ENCODE data around the gene PRR30. TPM values are rescaled to one million over a fixed set of nuclear protein-coding genes. Genes with fewer than 3 reads are reported as not detected.

PRR30 gene
- total RNA-seq, 1 donor from 2014 or later: not detected

Other genes with a start within 250 kb of the PRR30 start
- gene MAPRE3, start 168.8 kb downstream of the PRR30 start, total RNA-seq: 3.1 and 3.7 TPM in 2 replicates
- 97.5 and 98.1 TPM in 2 replicates for gene TMEM214, start 106.4 kb downstream of the PRR30 start, total RNA-seq
- 12.3 and 13.8 TPM in 2 replicates for gene AGBL5, start 87.7 kb downstream of the PRR30 start, total RNA-seq
- gene OST4, start 67.8 kb downstream of the PRR30 start, total RNA-seq: 322 and 332 TPM in 2 replicates
- 1.1 and 1.5 TPM in 2 replicates for gene EMILIN1, start 60.8 kb downstream of the PRR30 start, total RNA-seq
- gene KHK, start 52.6 kb downstream of the PRR30 start, total RNA-seq: 12.2 and 12.4 TPM in 2 replicates
- 12.9 and 18.0 TPM in 2 replicates for gene CGREF1, start 20.3 kb downstream of the PRR30 start, total RNA-seq
- 0.34 and 0.96 TPM in 2 replicates for gene ABHD1, start 15.6 kb downstream of the PRR30 start, total RNA-seq
- gene PREB, start 4.8 kb downstream of the PRR30 start, total RNA-seq: 95.9 and 97.1 TPM in 2 replicates
- gene TCF23, start 9.6 kb upstream of the PRR30 start, total RNA-seq: not detected in 2 replicates
- 107 and 111 TPM in 2 replicates for gene ATRAID, start 72.6 kb upstream of the PRR30 start, total RNA-seq
- gene SLC5A6, start 72.9 kb upstream of the PRR30 start, total RNA-seq: 89.2 and 105 TPM in 2 replicates
- gene CAD, start 78.0 kb upstream of the PRR30 start, total RNA-seq: 135 and 138 TPM in 2 replicates
- gene SLC30A3, start 123.6 kb upstream of the PRR30 start, total RNA-seq: 2.1 and 2.2 TPM in 2 replicates
- gene DNAJC5G, start 136.0 kb upstream of the PRR30 start, total RNA-seq: not detected in 2 replicates
- 0.26 TPM in 1 of 2 replicates, not detected in the other for gene TRIM54, start 143.0 kb upstream of the PRR30 start, total RNA-seq
- gene UCN, start 169.0 kb upstream of the PRR30 start, total RNA-seq: 1.4 and 1.8 TPM in 2 replicates
- gene MPV17, start 183.7 kb upstream of the PRR30 start, total RNA-seq: 85.9 and 89.9 TPM in 2 replicates
- 86.3 and 86.6 TPM in 2 replicates for gene GTF3C2, start 217.4 kb upstream of the PRR30 start, total RNA-seq
- 53.9 and 55.8 TPM in 2 replicates for gene EIF2B4, start 230.9 kb upstream of the PRR30 start, total RNA-seq
- gene SNX17, start 231.2 kb upstream of the PRR30 start, total RNA-seq: 134 and 137 TPM in 2 replicates
- 14.5 and 16.2 TPM in 2 replicates for gene ZNF513, start 241.3 kb upstream of the PRR30 start, total RNA-seq

Data from activated T-helper 1 cell treated with anti-CD3 and anti-CD28 coated beads, Interleukin-12 subunit alpha, Interleukin-12 subunit beta, Interleukin-2, Interleukin-4 antibody, amounts not matched to agents 30 ng/mL and 10 ng/mL and 1 ng/mL, durations not matched to agents 14 hours and 24 hours and 36 hours (primary cell).